ENCODE measurements around the gene TMEM223.

- TF ChIP-seq, protein P1, sequence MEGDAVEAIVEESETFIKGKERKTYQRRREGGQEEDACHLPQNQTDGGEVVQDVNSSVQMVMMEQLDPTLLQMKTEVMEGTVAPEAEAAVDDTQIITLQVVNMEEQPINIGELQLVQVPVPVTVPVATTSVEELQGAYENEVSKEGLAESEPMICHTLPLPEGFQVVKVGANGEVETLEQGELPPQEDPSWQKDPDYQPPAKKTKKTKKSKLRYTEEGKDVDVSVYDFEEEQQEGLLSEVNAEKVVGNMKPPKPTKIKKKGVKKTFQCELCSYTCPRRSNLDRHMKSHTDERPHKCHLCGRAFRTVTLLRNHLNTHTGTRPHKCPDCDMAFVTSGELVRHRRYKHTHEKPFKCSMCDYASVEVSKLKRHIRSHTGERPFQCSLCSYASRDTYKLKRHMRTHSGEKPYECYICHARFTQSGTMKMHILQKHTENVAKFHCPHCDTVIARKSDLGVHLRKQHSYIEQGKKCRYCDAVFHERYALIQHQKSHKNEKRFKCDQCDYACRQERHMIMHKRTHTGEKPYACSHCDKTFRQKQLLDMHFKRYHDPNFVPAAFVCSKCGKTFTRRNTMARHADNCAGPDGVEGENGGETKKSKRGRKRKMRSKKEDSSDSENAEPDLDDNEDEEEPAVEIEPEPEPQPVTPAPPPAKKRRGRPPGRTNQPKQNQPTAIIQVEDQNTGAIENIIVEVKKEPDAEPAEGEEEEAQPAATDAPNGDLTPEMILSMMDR (IDR thresholded peaks at IDR 0.05): no peak
- no peak for TF ChIP-seq POLR2A (IDR thresholded peaks at IDR 0.05)
Observed at GRCh38 chr11:62792202-62792575, 383 bp upstream of the TMEM223 start.
